ENCODE measurements around the gene RNF39.

- TF ChIP-seq CTCF (IDR thresholded peaks at IDR 0.05) (no peak), EP300 (IDR thresholded peaks at IDR 0.05) (no peak)
These were observed 30.9 kb downstream of the RNF39 start for GRCh38 chr6:30044630-30045029.
